Measurements from ENCODE around the gene SAMD1. TPM values are rescaled to one million over a fixed set of nuclear protein-coding genes. Genes with fewer than 3 reads are reported as not detected.
A peak's percentile ranks its signal among the peaks of the same experiment; 100 is the strongest.
"Not testable (repeated sequence)": the region's sequence is repeated elsewhere in the genome, so short reads cannot be mapped to it uniquely, and the experiment has no call there.

SAMD1 gene
- total RNA-seq, 1 donor from 2014 or later, result 43.2 TPM

DNA sequence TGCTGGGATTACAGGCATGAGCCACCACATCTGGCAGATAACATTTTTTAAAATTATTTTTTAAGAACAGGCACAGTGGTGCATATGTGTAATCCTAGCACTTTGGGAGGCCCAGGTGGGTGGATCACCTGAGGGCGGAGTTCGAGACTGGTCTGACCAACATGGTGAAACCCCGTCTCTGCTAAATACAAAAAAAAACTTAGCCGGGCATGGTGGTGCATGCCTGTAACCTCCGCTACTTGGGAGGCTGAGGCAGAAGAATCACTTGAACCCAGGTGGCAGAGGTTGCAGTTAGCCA is 28.0 kb downstream of the SAMD1 start:
- FAIRE-seq, result no peak
- DNase-seq (ENCODE audit: low spot score in 2 of 2), result no peak

DNA sequence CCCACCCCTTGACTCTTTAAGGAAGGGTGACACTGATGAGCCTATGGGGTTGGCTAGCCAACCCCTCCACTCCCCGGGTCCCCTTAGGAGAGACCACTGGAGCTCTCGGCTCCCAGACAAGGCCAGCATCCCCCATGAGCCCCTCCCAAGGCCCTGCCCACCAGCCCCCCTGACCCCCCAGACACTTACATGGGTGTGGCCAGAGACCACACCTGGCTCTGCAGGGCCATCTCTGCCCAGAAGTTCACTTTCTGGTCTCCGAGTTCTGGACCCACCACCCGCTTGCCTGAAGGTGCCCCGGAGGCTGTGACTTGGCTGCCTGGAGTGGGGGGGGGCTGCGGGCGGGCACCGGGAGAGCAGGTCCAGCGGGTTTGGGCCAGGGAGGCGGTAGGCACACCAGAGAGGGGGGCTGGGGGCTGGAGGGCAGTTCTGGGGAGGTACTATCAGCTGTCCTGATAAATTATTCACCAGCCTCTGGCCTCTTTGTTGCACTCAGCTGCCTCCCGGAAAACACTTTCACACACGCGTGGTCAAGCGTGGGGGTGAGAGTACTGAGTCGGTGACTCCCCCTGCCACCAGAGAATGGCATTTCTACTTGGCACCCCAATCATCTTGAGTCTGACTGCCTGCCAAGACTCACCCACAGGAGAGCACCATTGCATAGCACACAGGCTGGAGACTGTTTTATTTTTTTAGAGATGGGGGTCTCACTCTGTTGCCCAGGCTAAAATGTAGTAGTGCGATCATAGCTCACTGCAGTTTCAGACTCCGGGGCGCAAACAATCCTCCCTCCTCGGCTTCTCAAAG is 28.6 kb downstream of the SAMD1 start, which contains the start of gene PALM3:
Gene PALM3, minus strand, starts transcription at position 326 of the 807 bp plus-strand sequence. Its CDS starts 96 bp downstream, at position 230.
- DNase-seq (ENCODE audit: low spot score in 2 of 2), result no peak
- FAIRE-seq, result no peak

DNA sequence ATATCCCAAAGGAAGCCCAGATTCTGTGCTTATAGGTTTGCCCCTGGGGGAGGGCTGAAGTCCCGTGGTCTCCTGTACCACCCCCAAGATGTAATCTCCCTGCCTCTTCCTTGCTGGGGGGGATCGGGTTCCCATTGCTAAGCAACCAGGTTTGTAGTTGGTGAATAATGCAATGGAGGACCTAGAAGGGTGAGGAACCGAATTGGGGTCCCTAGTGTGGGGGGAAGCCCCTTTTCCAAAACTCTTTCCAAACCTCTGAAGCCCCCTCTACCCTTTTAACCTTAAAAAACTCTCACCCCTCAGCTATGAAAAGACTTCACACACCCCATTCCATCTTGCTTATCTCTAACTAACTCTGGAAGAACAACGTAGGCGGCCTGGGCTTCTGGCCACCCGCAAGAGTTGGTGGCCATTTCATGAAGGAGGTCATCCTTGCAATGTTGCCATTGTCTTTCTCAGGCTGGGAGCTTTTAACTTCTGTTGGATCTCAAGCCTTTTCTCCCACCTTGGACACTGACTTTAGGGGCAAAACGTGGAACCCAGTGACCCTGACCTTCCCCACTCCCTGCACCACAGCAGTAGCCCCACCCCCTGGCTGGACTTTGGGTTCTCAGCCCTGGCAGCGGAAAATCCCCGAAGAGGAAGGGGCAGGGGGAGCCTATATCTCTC is 29.3 kb downstream of the SAMD1 start:
- no peak for DNase-seq (ENCODE audit: low spot score in 2 of 2)
- no peak for FAIRE-seq

DNA sequence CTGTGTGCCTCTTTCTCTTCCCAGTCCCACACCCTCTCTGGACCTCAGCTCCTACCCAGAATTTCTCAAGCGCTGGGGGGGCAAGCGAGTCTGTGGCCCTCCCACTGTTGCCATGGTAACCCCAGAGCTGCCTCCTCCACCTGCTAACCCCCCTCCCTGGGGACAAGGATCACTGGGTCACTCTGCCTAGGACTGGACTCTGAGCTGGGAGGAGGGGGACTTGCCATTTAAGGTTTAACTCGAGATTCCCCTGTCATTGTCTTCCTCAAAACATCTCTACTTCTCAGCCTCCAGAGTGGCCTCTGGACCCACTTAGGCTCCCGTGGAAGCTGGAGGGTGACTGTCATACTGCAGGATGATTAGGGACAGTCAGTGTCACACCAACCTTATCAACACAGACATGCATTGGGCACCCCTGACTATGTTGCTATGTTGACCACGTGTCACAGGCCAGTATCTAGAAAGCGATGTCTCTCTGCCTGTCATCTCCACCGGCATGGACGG is 30.8 kb downstream of the SAMD1 start:
- DNase-seq (ENCODE audit: low spot score in 2 of 2) (no peak), FAIRE-seq (no peak)

DNA sequence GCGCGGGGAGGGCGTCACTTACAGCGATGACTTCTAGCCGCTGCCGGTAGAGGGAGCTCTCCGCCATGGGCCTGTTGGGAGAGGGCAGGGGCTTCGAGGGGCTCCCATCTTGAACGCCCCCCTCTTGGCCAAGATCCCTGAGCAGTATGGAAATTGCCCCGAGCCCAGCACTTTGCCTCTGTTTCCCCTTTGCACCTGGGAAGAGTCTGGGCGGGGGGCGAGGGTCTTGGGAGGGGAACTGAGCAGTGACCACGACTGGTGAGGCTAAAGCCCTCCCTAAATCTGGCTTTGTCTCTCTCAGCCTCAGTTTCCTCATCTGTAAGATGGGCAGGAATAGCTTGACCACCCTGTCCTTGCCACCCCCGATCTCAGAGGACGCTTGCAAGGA is 31.5 kb downstream of the SAMD1 start:
- no peak for DNase-seq (ENCODE audit: low spot score in 2 of 2)
- no peak for FAIRE-seq

GRCh38 chr19:14058182-14059092 is 32.1 kb downstream of the SAMD1 start:
- DNase-seq (ENCODE audit: low spot score in 2 of 2) (no peak), FAIRE-seq (no peak)

GRCh38 chr19:14056741-14057356 is 33.7 kb downstream of the SAMD1 start:
- DNase-seq (ENCODE audit: low spot score in 2 of 2) (peak in 1 of 2 donors; percentile 39), FAIRE-seq (no peak)

DNA sequence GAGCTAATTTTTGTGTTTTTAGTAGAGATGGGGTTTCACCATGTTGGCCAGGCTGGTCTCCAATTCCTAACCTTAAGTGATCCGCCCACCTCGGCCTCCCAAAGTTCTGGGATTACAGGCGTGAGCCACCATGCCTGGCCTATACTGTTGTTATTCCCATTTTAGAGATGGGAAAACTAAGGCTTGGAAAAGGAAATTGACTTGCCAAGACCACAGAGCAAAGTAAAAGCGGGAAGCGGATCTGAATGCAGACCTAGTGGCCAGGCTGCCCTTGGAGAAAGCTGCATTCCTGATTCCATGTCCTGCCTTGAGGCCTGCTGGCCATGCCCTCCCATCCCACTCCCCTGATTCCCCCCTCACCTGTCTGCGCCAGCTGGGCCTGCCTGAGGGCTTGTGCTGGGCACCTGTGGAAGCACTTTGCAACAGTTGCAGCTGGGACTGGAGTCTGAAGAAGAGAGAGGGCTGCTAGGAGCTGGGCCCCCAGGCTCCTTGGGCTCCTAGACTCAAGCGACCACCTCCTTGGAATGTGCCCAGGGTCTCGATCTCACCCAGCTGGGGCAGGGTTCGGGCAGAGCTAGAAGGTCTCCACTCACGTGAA is 34.4 kb downstream of the SAMD1 start:
- no peak for FAIRE-seq
- no peak for DNase-seq (ENCODE audit: low spot score in 2 of 2)

- DNase-seq (ENCODE audit: low spot score in 2 of 2) (no peak), FAIRE-seq (no peak)
Observed at GRCh38 chr19:14055396-14055795, 35.2 kb downstream of the SAMD1 start.

GRCh38 chr19:14054721-14055120 is 35.8 kb downstream of the SAMD1 start:
- FAIRE-seq, result no peak
- DNase-seq (ENCODE audit: low spot score in 2 of 2), result no peak

- FAIRE-seq (no peak), DNase-seq (ENCODE audit: low spot score in 2 of 2) (no peak)
Observed at GRCh38 chr19:14054099-14054498, 36.5 kb downstream of the SAMD1 start.

GRCh38 chr19:14053500-14053899 is 37.1 kb downstream of the SAMD1 start:
- FAIRE-seq (no peak), DNase-seq (ENCODE audit: low spot score in 2 of 2) (no peak)

GRCh38 chr19:14053032-14053431 is 37.5 kb downstream of the SAMD1 start:
- FAIRE-seq, result no peak
- no peak for DNase-seq (ENCODE audit: low spot score in 2 of 2)

- DNase-seq (ENCODE audit: low spot score in 2 of 2) (no peak), FAIRE-seq (no peak)
Observed at GRCh38 chr19:14052470-14052869, 38.1 kb downstream of the SAMD1 start.

DNA sequence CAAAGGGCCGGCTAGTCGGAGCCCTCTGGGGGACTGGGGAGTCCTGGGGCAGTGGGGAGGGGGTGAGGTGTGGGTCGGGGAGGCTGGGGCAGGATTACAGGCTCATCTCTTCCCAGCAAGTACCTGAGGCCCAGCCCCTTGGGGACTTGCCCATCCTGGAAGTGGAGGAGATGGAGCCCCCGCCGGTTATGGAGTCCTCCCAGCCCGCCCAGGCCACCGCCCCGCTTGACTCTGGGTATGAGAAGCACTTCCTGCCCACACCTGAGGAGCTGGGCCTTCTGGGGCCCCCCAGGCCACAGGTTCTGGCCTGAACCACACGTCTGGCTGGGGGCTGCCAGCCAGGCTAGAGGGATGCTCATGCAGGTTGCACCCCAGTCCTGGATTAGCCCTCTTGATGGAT is 38.6 kb downstream of the SAMD1 start:
- no peak for DNase-seq (ENCODE audit: low spot score in 2 of 2)
- FAIRE-seq, result no peak

GRCh38 chr19:14050961-14051360 is 39.6 kb downstream of the SAMD1 start:
- DNase-seq (ENCODE audit: low spot score in 2 of 2); FAIRE-seq: not testable (repeated sequence)

DNA sequence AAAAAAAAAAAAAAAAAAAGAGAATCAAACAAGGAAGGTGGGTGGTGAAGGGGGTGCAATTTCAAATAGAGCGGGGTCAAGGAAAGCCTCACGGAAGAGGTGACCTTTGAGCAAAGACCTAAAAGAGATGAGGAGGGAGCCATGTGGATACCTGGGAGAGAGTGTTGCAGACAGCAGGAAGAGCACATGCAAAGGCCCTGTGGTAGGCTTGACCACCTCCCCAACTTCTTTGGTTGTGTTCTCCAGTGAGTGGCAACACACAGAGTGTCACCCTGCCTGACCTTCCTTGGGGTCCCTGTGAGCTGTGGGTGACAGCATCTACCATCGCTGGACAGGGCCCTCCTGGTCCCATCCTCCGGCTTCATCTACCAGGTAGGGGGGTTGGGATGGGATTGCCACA is 40.0 kb downstream of the SAMD1 start:
- FAIRE-seq (no peak), DNase-seq (ENCODE audit: low spot score in 2 of 2) (no peak)

GRCh38 chr19:14048443-14049153 is 42.0 kb downstream of the SAMD1 start:
- no peak for FAIRE-seq
- DNase-seq (ENCODE audit: low spot score in 2 of 2), result peak in 1 of 2 donors; percentile 68

GRCh38 chr19:14047866-14048265 is 42.7 kb downstream of the SAMD1 start:
- not testable (repeated sequence) for DNase-seq (ENCODE audit: low spot score in 2 of 2); FAIRE-seq

Measured in frontal cortex (tissue), 4 donors.